PFSK-1 (cell line): Measurements from ENCODE around the gene CFAP73.

Experiments used
- POLR2AphosphoS5 ChIP-seq: IDR thresholded peaks from 2 replicates; pipeline ENCODE4 v1.6.1; 2012; ENCODE audit warnings: low read depth, mild to moderate bottlenecking, control low read depth, low read length, moderate library complexity
- REST ChIP-seq, 2 experiments: IDR thresholded peaks; 2 replicates each; pipeline versions ENCODE4 v1.6.1 to v1.8.0; 2011 to 2012; ENCODE audit warnings: low read depth in 2 of 2, low read length in 2 of 2, control low read depth in 1 of 2, inconsistent platforms in 1 of 2, mild to moderate bottlenecking in 1 of 2, moderate library complexity in 1 of 2; ENCODE audit not compliant: insufficient read depth in 1 of 2
- SIN3A ChIP-seq: IDR thresholded peaks from 2 replicates; pipeline ENCODE4 v1.6.1; 2012; ENCODE audit warnings: mild to moderate bottlenecking, low read length, moderate library complexity, borderline replicate concordance; ENCODE audit not compliant: insufficient read depth
- TAF1 ChIP-seq: IDR thresholded peaks from 2 replicates; pipeline ENCODE4 v1.6.1; 2012; ENCODE audit warnings: low read length, control low read depth, borderline replicate concordance; ENCODE audit not compliant: insufficient read depth

GRCh38 chr12:113112043-113112899, 37.3 kb upstream of the CFAP73 start:
- TF ChIP-seq TAF1: no peak
- no peak for TF ChIP-seq POLR2AphosphoS5
- TF ChIP-seq REST (IDR thresholded peaks at IDR 0.05; ENCODE audit: insufficient read depth in 1 of 2, low read depth in 2 of 2, low read length in 2 of 2): no peak
- no peak for TF ChIP-seq SIN3A
